Left lung (tissue), 10 donors: ENCODE measurements around the gene SDK1. TPM values are rescaled to one million over a fixed set of nuclear protein-coding genes. Genes with fewer than 3 reads are reported as not detected.

ENCODE experiments used
- ATAC-seq: fragments of 200-7000 bp; cut with Tn5 transposase; one replicate; pipeline ENCODE4 v1.9.1; 2020; ENCODE audit warnings: moderate library complexity
- DNase-seq, 4 donors: peaks; one replicate each; pipeline ENCODE4 v3.0.0-alpha.2; 2013 to 2020
- H3K27ac ChIP-seq, 2 donors: fragments of 200-600 bp; sonication (generic) in 1 of 2; one replicate each; pipeline versions ENCODE4 v1.5.0 to v1.8.0; 2020 to 2021
- H3K27me3 ChIP-seq, 2 donors: fragments of 200-600 bp; sonication (generic) in 1 of 2; one replicate each; pipeline versions ENCODE4 v1.5.0 to v1.8.0; 2020 to 2021
- H3K36me3 ChIP-seq, 2 donors: fragments of 200-600 bp; sonication (generic) in 1 of 2; one replicate each; pipeline versions ENCODE4 v1.5.0 to v1.8.0; 2020 to 2021
- H3K4me1 ChIP-seq, 2 donors: fragments of 200-600 bp; one replicate each; pipeline ENCODE4 v1.8.0; 2021
- H3K4me3 ChIP-seq, 2 donors: fragments of 200-600 bp; sonication (generic) in 1 of 2; one replicate each; pipeline versions ENCODE4 v1.5.0 to v1.8.0; 2020 to 2021; ENCODE audit warnings: mild to moderate bottlenecking in 1 of 2
- H3K9me3 ChIP-seq, 2 donors: fragments of 200-600 bp; sonication (generic) in 1 of 2; one replicate each; pipeline versions ENCODE4 v1.5.0 to v1.8.0; 2020 to 2021
- CTCF ChIP-seq, 2 donors: fragments of 200-600 bp; sonication (generic) in 1 of 2; IDR thresholded peaks; one replicate each; pipeline versions ENCODE4 v1.5.0 to v1.8.0; 2021; ENCODE audit warnings: antibody characterized with exemption in 2 of 2
- intact Hi-C, 2 donors: fragments of 100-400 bp; cut with DNase I; formaldehyde crosslinking; loops; one replicate each; pipeline versions ENCODE4 v1.11.2 to v1.14.2; 2022
- polyA plus RNA-seq, 6 donors: library from polyadenylated mRNA; unstranded; fragments of 120-200 nt; gene quantifications; one replicate each; pipeline ENCODE4 v1.2.1, GENCODE V29; 2013; ENCODE audit not compliant: insufficient read length in 6 of 6
- total RNA-seq, 2 donors: library from RNA; stranded (reverse); fragmentation: NEBNext Ultra II Directional; extraction: Animal tissue kit (Norgen Biotek cat#: 25700); gene quantifications; one replicate each; pipeline ENCODE4 v1.2.1, GENCODE V29; 2021
- donor health status: DM: no; HTN: yes; CAD: no.
- donor health status: DM: no; HTN: no; CAD: no.

SDK1 gene
- total and polyA plus RNA-seq, 8 donors, result 5.5 to 17.6 (median 13.0) TPM

GRCh38 chr7:4076701-4077294 is 775.7 kb downstream of the SDK1 start:
- no peak for DNase-seq
- no peaks in the 10 kb centered on the region for H3K36me3 ChIP-seq

GRCh38 chr7:4077980-4078379 is 776.9 kb downstream of the SDK1 start:
- no peak for TF ChIP-seq CTCF (IDR thresholded peaks at IDR 0.05)
- Histone ChIP-seq H3K27ac (no peak overlapping the region), H3K36me3 (no peaks in the 10 kb centered on the region), H3K4me3 (no peak overlapping the region), H3K4me1 (no peaks in the 10 kb centered on the region), H3K9me3 (peaks cover 0 to 2% of the 10 kb centered on the region in 2 donors), H3K27me3 (no peaks in the 10 kb centered on the region)
- ATAC-seq (no peak), DNase-seq (no peak)
- intact Hi-C loops, result no loop called here

More at GRCh38 chr7:4076701-4077294, 775.7 kb downstream of the SDK1 start:
- no peak overlapping the region for H3K4me3 ChIP-seq
- no peak for TF ChIP-seq CTCF (IDR thresholded peaks at IDR 0.05)
- H3K27me3 ChIP-seq, result no peaks in the 10 kb centered on the region
- intact Hi-C loops, result no loop called here
- peaks cover 0 to 2% of the 10 kb centered on the region in 2 donors for H3K9me3 ChIP-seq
- no peak overlapping the region for H3K27ac ChIP-seq
- no peak for ATAC-seq
- no peaks in the 10 kb centered on the region for H3K4me1 ChIP-seq

GRCh38 chr7:4078580-4078979 is 777.5 kb downstream of the SDK1 start:
- no peaks in the 10 kb centered on the region for H3K4me1 ChIP-seq
- H3K9me3 ChIP-seq, result peaks cover 0 to 2% of the 10 kb centered on the region in 2 donors
- no peak overlapping the region for H3K27ac ChIP-seq
- no peaks in the 10 kb centered on the region for H3K27me3 ChIP-seq
- intact Hi-C loops, result no loop called here
- TF ChIP-seq CTCF (IDR thresholded peaks at IDR 0.05), result no peak
- ATAC-seq (no peak), DNase-seq (no peak)
- H3K36me3 ChIP-seq, result no peaks in the 10 kb centered on the region
- H3K4me3 ChIP-seq, result no peak overlapping the region

- ATAC-seq (no peak), DNase-seq (no peak)
- no peak overlapping the region for H3K27ac ChIP-seq
- no peaks in the 10 kb centered on the region for H3K4me1 ChIP-seq
- H3K27me3 ChIP-seq, result no peaks in the 10 kb centered on the region
- peaks cover 0 to 4% of the 10 kb centered on the region in 2 donors for H3K9me3 ChIP-seq
- no peak for TF ChIP-seq CTCF (IDR thresholded peaks at IDR 0.05)
- intact Hi-C loops, result no loop called here
- no peaks in the 10 kb centered on the region for H3K36me3 ChIP-seq
- no peak overlapping the region for H3K4me3 ChIP-seq
Measured at GRCh38 chr7:4079366-4079765, 778.3 kb downstream of the SDK1 start.

GRCh38 chr7:4079956-4080355 is 778.9 kb downstream of the SDK1 start:
- no peaks in the 10 kb centered on the region for H3K36me3 ChIP-seq
- no peak overlapping the region for H3K27ac ChIP-seq
- H3K27me3 ChIP-seq, result no peaks in the 10 kb centered on the region
- ATAC-seq (no peak), DNase-seq (peak in 2 of 4 donors; percentile 38 to 72)
- TF ChIP-seq CTCF (IDR thresholded peaks at IDR 0.05), result no peak
- H3K9me3 ChIP-seq, result peaks cover 0 to 4% of the 10 kb centered on the region in 2 donors
- no peak overlapping the region for H3K4me3 ChIP-seq
- intact Hi-C loops, result no loop called here
- H3K4me1 ChIP-seq, result no peaks in the 10 kb centered on the region
